GM12873 (cell line): ENCODE results near the gene ARHGAP44.

ENCODE experiments used
- TF ChIP-seq, protein P1 (sequence below): IDR thresholded peaks from 2 replicates; pipeline ENCODE4 v1.5.1; 2012; ENCODE audit warnings: low read depth, mild to moderate bottlenecking, moderate library complexity, low read length, control low read depth; ENCODE audit not compliant: insufficient read depth; ENCODE audit errors: missing control alignments

ARHGAP44 gene

DNA sequence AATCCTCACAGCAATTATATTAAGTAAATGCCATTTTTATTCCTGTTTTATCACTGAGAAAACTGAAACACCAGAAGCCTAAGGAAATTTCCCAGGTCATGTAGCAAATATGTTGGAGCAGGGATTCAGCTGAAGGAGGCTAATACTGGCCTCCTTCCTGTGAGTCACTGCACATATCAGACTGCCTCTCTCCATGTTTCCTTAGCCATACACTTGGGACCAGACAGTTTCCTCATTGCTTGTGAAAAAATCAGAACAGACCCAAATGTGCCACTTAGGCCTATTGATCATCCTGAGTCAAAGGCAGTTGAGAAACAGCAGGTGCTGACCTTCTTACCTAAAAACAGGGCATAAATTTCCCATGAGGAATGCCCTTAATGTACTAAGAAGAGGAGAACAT, 247.5 kb downstream of the ARHGAP44 start:
- TF ChIP-seq, protein P1, sequence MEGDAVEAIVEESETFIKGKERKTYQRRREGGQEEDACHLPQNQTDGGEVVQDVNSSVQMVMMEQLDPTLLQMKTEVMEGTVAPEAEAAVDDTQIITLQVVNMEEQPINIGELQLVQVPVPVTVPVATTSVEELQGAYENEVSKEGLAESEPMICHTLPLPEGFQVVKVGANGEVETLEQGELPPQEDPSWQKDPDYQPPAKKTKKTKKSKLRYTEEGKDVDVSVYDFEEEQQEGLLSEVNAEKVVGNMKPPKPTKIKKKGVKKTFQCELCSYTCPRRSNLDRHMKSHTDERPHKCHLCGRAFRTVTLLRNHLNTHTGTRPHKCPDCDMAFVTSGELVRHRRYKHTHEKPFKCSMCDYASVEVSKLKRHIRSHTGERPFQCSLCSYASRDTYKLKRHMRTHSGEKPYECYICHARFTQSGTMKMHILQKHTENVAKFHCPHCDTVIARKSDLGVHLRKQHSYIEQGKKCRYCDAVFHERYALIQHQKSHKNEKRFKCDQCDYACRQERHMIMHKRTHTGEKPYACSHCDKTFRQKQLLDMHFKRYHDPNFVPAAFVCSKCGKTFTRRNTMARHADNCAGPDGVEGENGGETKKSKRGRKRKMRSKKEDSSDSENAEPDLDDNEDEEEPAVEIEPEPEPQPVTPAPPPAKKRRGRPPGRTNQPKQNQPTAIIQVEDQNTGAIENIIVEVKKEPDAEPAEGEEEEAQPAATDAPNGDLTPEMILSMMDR: no peak

- TF ChIP-seq, protein P1: no peak
Observed at GRCh38 chr17:13038931-13039665, 249.8 kb downstream of the ARHGAP44 start.
